ENCODE data around the gene DNM3. TPM values are rescaled to one million over a fixed set of nuclear protein-coding genes. Genes with fewer than 3 reads are reported as not detected.

Gene DNM3
- polyA plus RNA-seq, 1 of the 3 experiments (the other 2 are of a cell fraction), result 0.43 TPM

GRCh38 chr1:172324086-172324485 is 482.8 kb downstream of the DNM3 start (continued):
- TF ChIP-seq SMC3 (IDR thresholded peaks at IDR 0.05; ENCODE audit: low read depth, low read length) (no peak), RAD21 (IDR thresholded peaks at IDR 0.05; ENCODE audit: low read length) (no peak), MEF2A (IDR thresholded peaks at IDR 0.05; ENCODE audit: borderline replicate concordance, low read depth) (no peak), POLR2AphosphoS5 (IDR thresholded peaks at IDR 0.05; ENCODE audit: low read depth, low read length) (no peak), PBX3 (IDR thresholded peaks at IDR 0.05) (no peak), YY1 (IDR thresholded peaks at IDR 0.05; ENCODE audit: low read depth) (no peak), USF1 (IDR thresholded peaks at IDR 0.05; ENCODE audit: borderline replicate concordance, low read depth) (no peak), RCOR1 (IDR thresholded peaks at IDR 0.05; ENCODE audit: low read length) (no peak)

- 100% methylated on average over 1 of the region's 1 CpG for WGBS (ENCODE audit: low lambda C conversion rate)
- H4K20me1 ChIP-seq (ENCODE audit: insufficient read depth), result no peaks in the 10 kb centered on the region
- peaks cover 0 to 4% of the 10 kb centered on the region in 2 experiments for H3K36me3 ChIP-seq (replicated peaks in 1 of 2; ENCODE audit: control insufficient read depth in 1 of 2, insufficient read depth in 2 of 2, low read length in 1 of 2)
- CTCF ChIA-PET, result no interaction called here
- POLR2A ChIA-PET, result no interaction called here
- no peaks in the 10 kb centered on the region for H3K27me3 ChIP-seq (ENCODE audit: insufficient read depth)
- H3K79me2 ChIP-seq (ENCODE audit: insufficient read depth), result no peaks in the 10 kb centered on the region; the same call in 1 of the 2 replicates
- peaks cover 41% of the 10 kb centered on the region for H3F3A ChIP-seq (replicated peaks; ENCODE audit: insufficient read depth)
- no peak overlapping the region for H3K9ac ChIP-seq
- H3K4me3 ChIP-seq (ENCODE audit: low read depth in 2 of 2, low read length in 1 of 2), result no peak overlapping the region
- no peak overlapping the region for H3K4me2 ChIP-seq
- H3K4me1 ChIP-seq (ENCODE audit: control insufficient read depth in 1 of 2, insufficient read depth in 2 of 2, low read depth in 1 of 2, low read length in 1 of 2), result peaks cover 25 to 40% of the 10 kb centered on the region in 2 experiments
- no peak for DNase-seq
- H2AFZ ChIP-seq (ENCODE audit: low read depth), result no peak overlapping the region
- H3K9me3 ChIP-seq, result no peaks in the 10 kb centered on the region
- H3K9me2 ChIP-seq, result no peaks in the 10 kb centered on the region
- TF ChIP-seq SIN3A (IDR thresholded peaks at IDR 0.05; ENCODE audit: borderline replicate concordance, low read depth, low read length) (no peak), RCOR1 (IDR thresholded peaks at IDR 0.05; ENCODE audit: low read length) (no peak), TCF12 (IDR thresholded peaks at IDR 0.05) (no peak), FOXM1 (IDR thresholded peaks at IDR 0.05; ENCODE audit: low read depth) (no peak), ZBTB33 (IDR thresholded peaks at IDR 0.05; ENCODE audit: borderline replicate concordance, low read depth) (no peak), MAX (IDR thresholded peaks at IDR 0.05; ENCODE audit: low read depth) (no peak), MEF2A (IDR thresholded peaks at IDR 0.05; ENCODE audit: borderline replicate concordance, low read depth) (no peak), MXI1 (IDR thresholded peaks at IDR 0.05; ENCODE audit: low read depth, low read length) (no peak), GATA2 (CRISPR knock-in tag; IDR thresholded peaks at IDR 0.05) (no peak), RAD21 (IDR thresholded peaks at IDR 0.05; ENCODE audit: low read length) (no peak), TEAD4 (IDR thresholded peaks at IDR 0.05; ENCODE audit: borderline replicate concordance, insufficient read depth) (no peak), GABPA (IDR thresholded peaks at IDR 0.05; ENCODE audit: low read depth) (no peak), EZH2phosphoT487 (IDR thresholded peaks at IDR 0.05; ENCODE audit: borderline replicate concordance, low read depth) (no peak), YY1 (IDR thresholded peaks at IDR 0.05; ENCODE audit: low read depth) (no peak), JUND (IDR thresholded peaks at IDR 0.05) (no peak), IRF3 (IDR thresholded peaks at IDR 0.05; ENCODE audit: low read depth, low read length) (no peak), USF1 (IDR thresholded peaks at IDR 0.05; ENCODE audit: borderline replicate concordance, low read depth) (no peak), RFX5 (IDR thresholded peaks at IDR 0.05; ENCODE audit: low read length) (no peak), USF2 (IDR thresholded peaks at IDR 0.05; ENCODE audit: borderline replicate concordance, low read depth, low read length) (no peak), CHD2 (IDR thresholded peaks at IDR 0.05; ENCODE audit: low read length, partially characterized antibody) (no peak)
- H3K27ac ChIP-seq (ENCODE audit: low read depth in 2 of 2, low read length in 1 of 2), result peak overlapping the region in 1 of 2 experiments; percentile 49; a peak in 2 of 4 replicates
Observed at GRCh38 chr1:172324761-172325160, 483.5 kb downstream of the DNM3 start.
